IgD-negative memory B cell (primary cell): ENCODE data around the gene PCSK7. TPM values are rescaled to one million over a fixed set of nuclear protein-coding genes. Genes with fewer than 3 reads are reported as not detected.

Experiments
- H3K27ac Mint-ChIP-seq, 3 donors: one replicate each; pipeline ENCODE4 v1.8.0; 2020 to 2022; ENCODE audit warnings: mild to moderate bottlenecking in 3 of 3, mixed read lengths in 3 of 3, moderate library complexity in 1 of 3
- H3K27me3 Mint-ChIP-seq: one replicate; pipeline ENCODE4 v1.8.0; 2021; ENCODE audit warnings: mixed read lengths
- H3K36me3 Mint-ChIP-seq: one replicate; pipeline ENCODE4 v1.8.0; 2020; ENCODE audit warnings: mild to moderate bottlenecking, mixed read lengths
- H3K4me1 Mint-ChIP-seq, 3 donors: one replicate each; pipeline ENCODE4 v1.8.0; 2020 to 2022; ENCODE audit warnings: mixed read lengths in 3 of 3, mild to moderate bottlenecking in 1 of 3
- H3K4me3 Mint-ChIP-seq, 4 donors: one replicate each; pipeline ENCODE4 v1.8.0; 2020 to 2022; ENCODE audit warnings: mild to moderate bottlenecking in 4 of 4, mixed read lengths in 4 of 4, moderate library complexity in 3 of 4
- H3K9me3 Mint-ChIP-seq, 3 donors: one replicate each; pipeline ENCODE4 v1.8.0; 2020 to 2021; ENCODE audit warnings: mixed read lengths in 3 of 3, mild to moderate bottlenecking in 1 of 3
- polyA plus RNA-seq: library from polyadenylated mRNA; unstranded; fragments of 300-500 nt; fragmentation: Illumina TruSeq; gene quantifications from one replicate; pipeline ENCODE4 v1.2.3, GENCODE V29; 2021

Gene PCSK7
- polyA plus RNA-seq, 1 donor from 2014 or later: 68.1 TPM

- peaks cover 3% of the 10 kb centered on the region for H3K36me3 Mint-ChIP-seq
- H3K4me1 Mint-ChIP-seq: peaks cover 13 to 25% (median 22%) of the 10 kb centered on the region in 3 donors
- no peaks in the 10 kb centered on the region for H3K27me3 Mint-ChIP-seq
- no peak overlapping the region for H3K27ac Mint-ChIP-seq
- H3K9me3 Mint-ChIP-seq: no peaks in the 10 kb centered on the region
- no peak overlapping the region for H3K4me3 Mint-ChIP-seq
Measured at GRCh38 chr11:117225553-117226170, 6.2 kb downstream of the PCSK7 start.

GRCh38 chr11:117223741-117224689 is 7.9 kb downstream of the PCSK7 start:
- peak overlapping the region in 1 of 3 donors; percentile 23 for H3K27ac Mint-ChIP-seq
- H3K4me3 Mint-ChIP-seq: no peak overlapping the region

GRCh38 chr11:117222991-117223740 is 8.7 kb downstream of the PCSK7 start:
- no peak overlapping the region for H3K27ac Mint-ChIP-seq
- H3K4me1 Mint-ChIP-seq: peaks cover 5 to 9% (median 5%) of the 10 kb centered on the region in 3 donors
- no peaks in the 10 kb centered on the region for H3K27me3 Mint-ChIP-seq
- peaks cover 3% of the 10 kb centered on the region for H3K36me3 Mint-ChIP-seq
- H3K9me3 Mint-ChIP-seq: no peaks in the 10 kb centered on the region
- H3K4me3 Mint-ChIP-seq: no peak overlapping the region

More at GRCh38 chr11:117223741-117224689, 7.9 kb downstream of the PCSK7 start:
- Mint-ChIP-seq H3K4me1 (peaks cover 5 to 14% (median 7%) of the 10 kb centered on the region in 3 donors), H3K27me3 (no peaks in the 10 kb centered on the region), H3K36me3 (peaks cover 3% of the 10 kb centered on the region), H3K9me3 (no peaks in the 10 kb centered on the region)

GRCh38 chr11:117221775-117222517 is 9.9 kb downstream of the PCSK7 start:
- peak overlapping the region in 1 of 4 donors; percentile 47 for H3K4me3 Mint-ChIP-seq
- H3K9me3 Mint-ChIP-seq: no peaks in the 10 kb centered on the region
- H3K27ac Mint-ChIP-seq: no peak overlapping the region
- peaks cover 5 to 9% (median 5%) of the 10 kb centered on the region in 3 donors for H3K4me1 Mint-ChIP-seq
- no peaks in the 10 kb centered on the region for H3K27me3 Mint-ChIP-seq
- H3K36me3 Mint-ChIP-seq: peaks cover 3% of the 10 kb centered on the region

GRCh38 chr11:117220999-117221774 is 10.7 kb downstream of the PCSK7 start:
- H3K4me1 Mint-ChIP-seq: peaks cover 0 to 4% (median 0%) of the 10 kb centered on the region in 3 donors

GRCh38 chr11:117220568-117220967 is 11.3 kb downstream of the PCSK7 start:
- Mint-ChIP-seq H3K36me3 (no peaks in the 10 kb centered on the region), H3K4me3 (no peak overlapping the region), H3K27ac (no peak overlapping the region), H3K4me1 (peaks cover 0 to 4% (median 0%) of the 10 kb centered on the region in 3 donors), H3K27me3 (no peaks in the 10 kb centered on the region), H3K9me3 (no peaks in the 10 kb centered on the region)

More at GRCh38 chr11:117220999-117221774, 10.7 kb downstream of the PCSK7 start:
- Mint-ChIP-seq H3K27ac (no peak overlapping the region), H3K27me3 (no peaks in the 10 kb centered on the region), H3K4me3 (peak overlapping the region in 2 of 4 donors; percentile 41 to 47), H3K9me3 (no peaks in the 10 kb centered on the region), H3K36me3 (no peaks in the 10 kb centered on the region)

GRCh38 chr11:117219995-117220394 is 11.9 kb downstream of the PCSK7 start:
- H3K4me1 Mint-ChIP-seq: peaks cover 0 to 4% (median 0%) of the 10 kb centered on the region in 3 donors
- no peaks in the 10 kb centered on the region for H3K9me3 Mint-ChIP-seq
- H3K4me3 Mint-ChIP-seq: no peak overlapping the region
- H3K27ac Mint-ChIP-seq: peak overlapping the region in 1 of 3 donors; percentile 62
- H3K36me3 Mint-ChIP-seq: no peaks in the 10 kb centered on the region
- no peaks in the 10 kb centered on the region for H3K27me3 Mint-ChIP-seq

GRCh38 chr11:117219455-117219854 is 12.4 kb downstream of the PCSK7 start:
- Mint-ChIP-seq H3K27ac (peak overlapping the region in 2 of 3 donors; percentile 62 to 78), H3K4me1 (peaks cover 0 to 4% (median 0%) of the 10 kb centered on the region in 3 donors), H3K36me3 (no peaks in the 10 kb centered on the region), H3K4me3 (no peak overlapping the region), H3K27me3 (no peaks in the 10 kb centered on the region), H3K9me3 (no peaks in the 10 kb centered on the region)

GRCh38 chr11:117219001-117219400 is 12.9 kb downstream of the PCSK7 start:
- Mint-ChIP-seq H3K36me3 (no peaks in the 10 kb centered on the region), H3K9me3 (no peaks in the 10 kb centered on the region), H3K4me1 (peaks cover 0 to 4% (median 0%) of the 10 kb centered on the region in 3 donors), H3K27ac (peak overlapping the region in 1 of 3 donors; percentile 62), H3K4me3 (no peak overlapping the region), H3K27me3 (no peaks in the 10 kb centered on the region)

- Mint-ChIP-seq H3K27ac (peak overlapping the region in 1 of 3 donors; percentile 62), H3K9me3 (no peaks in the 10 kb centered on the region), H3K27me3 (no peaks in the 10 kb centered on the region), H3K4me3 (peak overlapping the region in 1 of 4 donors; percentile 44), H3K4me1 (peaks cover 0 to 5% (median 0%) of the 10 kb centered on the region in 3 donors), H3K36me3 (no peaks in the 10 kb centered on the region)
Measured at GRCh38 chr11:117218133-117218915, 13.5 kb downstream of the PCSK7 start.

- H3K4me3 Mint-ChIP-seq: no peak overlapping the region
- H3K27me3 Mint-ChIP-seq: no peaks in the 10 kb centered on the region
- H3K4me1 Mint-ChIP-seq: peaks cover 0 to 6% (median 0%) of the 10 kb centered on the region in 3 donors
- H3K9me3 Mint-ChIP-seq: no peaks in the 10 kb centered on the region
- peaks cover 4% of the 10 kb centered on the region for H3K36me3 Mint-ChIP-seq
- H3K27ac Mint-ChIP-seq: no peak overlapping the region
Measured at GRCh38 chr11:117217141-117218084, 14.5 kb downstream of the PCSK7 start.
